ENCODE data around the gene CLRN1. TPM values are rescaled to one million over a fixed set of nuclear protein-coding genes. Genes with fewer than 3 reads are reported as not detected.

The CLRN1 gene
- polyA plus RNA-seq, 1 donor from 2014 or later: 0.27 TPM

GRCh38 chr3:150898046-150898754 is 74.3 kb downstream of the CLRN1 start:
- no peaks in the 10 kb centered on the region for H4K20me1 ChIP-seq (ENCODE audit: insufficient read depth)
- no peaks in the 10 kb centered on the region for H3K9me2 ChIP-seq (ENCODE audit: insufficient read depth, low read length)
- no peaks in the 10 kb centered on the region for H3K9me3 ChIP-seq (ENCODE audit: low read length)
- no peaks in the 10 kb centered on the region for H3F3A ChIP-seq (ENCODE audit: insufficient read depth, low read length, poor library complexity, severe bottlenecking)
- no peaks in the 10 kb centered on the region for H3K79me2 ChIP-seq (replicated peaks; ENCODE audit: insufficient read depth, low read length)
- no peak overlapping the region for H3K4me3 ChIP-seq (ENCODE audit: low read length)
- H2AFZ ChIP-seq (ENCODE audit: low read depth, low read length): no peak overlapping the region
- no peaks in the 10 kb centered on the region for H3K27me3 ChIP-seq (ENCODE audit: insufficient read depth, low read depth, low read length)
- H3K27ac ChIP-seq (ENCODE audit: low read length): no peak overlapping the region
- H3K36me3 ChIP-seq (ENCODE audit: insufficient read depth, low read length): no peaks in the 10 kb centered on the region
- no peak for TF ChIP-seq POLR2AphosphoS5 (IDR thresholded peaks at IDR 0.05)
- no peak for TF ChIP-seq EP300 (conservative IDR thresholded peaks at IDR 0.05; ENCODE audit: poor library complexity, severe bottlenecking)
- TF ChIP-seq CTCF (IDR thresholded peaks at IDR 0.05; ENCODE audit: poor library complexity, severe bottlenecking): no peak
- no peak overlapping the region for H3K4me2 ChIP-seq (ENCODE audit: low read length)
- no peak overlapping the region for H3K9ac ChIP-seq (ENCODE audit: low read length)

- no peak for TF ChIP-seq CTCF (IDR thresholded peaks at IDR 0.05; ENCODE audit: poor library complexity, severe bottlenecking)
- no peak for TF ChIP-seq RAD21 (conservative IDR thresholded peaks at IDR 0.05)
- TF ChIP-seq EP300 (conservative IDR thresholded peaks at IDR 0.05; ENCODE audit: poor library complexity, severe bottlenecking): no peak
- no peak for TF ChIP-seq SMC3 (conservative IDR thresholded peaks at IDR 0.05; ENCODE audit: poor library complexity)
- no peak for TF ChIP-seq POLR2AphosphoS5 (IDR thresholded peaks at IDR 0.05)
- TF ChIP-seq TAF1 (IDR thresholded peaks at IDR 0.05; ENCODE audit: low read depth): no peak
- TF ChIP-seq, protein P1, sequence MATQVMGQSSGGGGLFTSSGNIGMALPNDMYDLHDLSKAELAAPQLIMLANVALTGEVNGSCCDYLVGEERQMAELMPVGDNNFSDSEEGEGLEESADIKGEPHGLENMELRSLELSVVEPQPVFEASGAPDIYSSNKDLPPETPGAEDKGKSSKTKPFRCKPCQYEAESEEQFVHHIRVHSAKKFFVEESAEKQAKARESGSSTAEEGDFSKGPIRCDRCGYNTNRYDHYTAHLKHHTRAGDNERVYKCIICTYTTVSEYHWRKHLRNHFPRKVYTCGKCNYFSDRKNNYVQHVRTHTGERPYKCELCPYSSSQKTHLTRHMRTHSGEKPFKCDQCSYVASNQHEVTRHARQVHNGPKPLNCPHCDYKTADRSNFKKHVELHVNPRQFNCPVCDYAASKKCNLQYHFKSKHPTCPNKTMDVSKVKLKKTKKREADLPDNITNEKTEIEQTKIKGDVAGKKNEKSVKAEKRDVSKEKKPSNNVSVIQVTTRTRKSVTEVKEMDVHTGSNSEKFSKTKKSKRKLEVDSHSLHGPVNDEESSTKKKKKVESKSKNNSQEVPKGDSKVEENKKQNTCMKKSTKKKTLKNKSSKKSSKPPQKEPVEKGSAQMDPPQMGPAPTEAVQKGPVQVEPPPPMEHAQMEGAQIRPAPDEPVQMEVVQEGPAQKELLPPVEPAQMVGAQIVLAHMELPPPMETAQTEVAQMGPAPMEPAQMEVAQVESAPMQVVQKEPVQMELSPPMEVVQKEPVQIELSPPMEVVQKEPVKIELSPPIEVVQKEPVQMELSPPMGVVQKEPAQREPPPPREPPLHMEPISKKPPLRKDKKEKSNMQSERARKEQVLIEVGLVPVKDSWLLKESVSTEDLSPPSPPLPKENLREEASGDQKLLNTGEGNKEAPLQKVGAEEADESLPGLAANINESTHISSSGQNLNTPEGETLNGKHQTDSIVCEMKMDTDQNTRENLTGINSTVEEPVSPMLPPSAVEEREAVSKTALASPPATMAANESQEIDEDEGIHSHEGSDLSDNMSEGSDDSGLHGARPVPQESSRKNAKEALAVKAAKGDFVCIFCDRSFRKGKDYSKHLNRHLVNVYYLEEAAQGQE (IDR thresholded peaks at IDR 0.05; ENCODE audit: borderline replicate concordance): no peak
- TF ChIP-seq MXI1 (conservative IDR thresholded peaks at IDR 0.05; ENCODE audit: poor library complexity, severe bottlenecking): no peak
- no peak for TF ChIP-seq EZH2 (IDR thresholded peaks at IDR 0.05; ENCODE audit: borderline replicate concordance, insufficient read depth, low read length, poor library complexity, severe bottlenecking)
- no peak overlapping the region for H3K27ac ChIP-seq (ENCODE audit: low read length)
- no peak overlapping the region for H3K4me3 ChIP-seq (ENCODE audit: low read length)
- H3K79me2 ChIP-seq (replicated peaks; ENCODE audit: insufficient read depth, low read length): no peaks in the 10 kb centered on the region
- H2AFZ ChIP-seq (ENCODE audit: low read depth, low read length): no peak overlapping the region
- H3K36me3 ChIP-seq (ENCODE audit: insufficient read depth, low read length): no peaks in the 10 kb centered on the region
- H3K9me3 ChIP-seq (ENCODE audit: low read length): no peaks in the 10 kb centered on the region
- no peaks in the 10 kb centered on the region for H3K9me2 ChIP-seq (ENCODE audit: insufficient read depth, low read length)
- no peaks in the 10 kb centered on the region for H3K27me3 ChIP-seq (ENCODE audit: insufficient read depth, low read depth, low read length)
- H3K4me2 ChIP-seq (ENCODE audit: low read length): no peak overlapping the region
- H4K20me1 ChIP-seq (ENCODE audit: insufficient read depth): no peaks in the 10 kb centered on the region
- H3F3A ChIP-seq (ENCODE audit: insufficient read depth, low read length, poor library complexity, severe bottlenecking): no peaks in the 10 kb centered on the region
- no peak overlapping the region for H3K9ac ChIP-seq (ENCODE audit: low read length)
These were observed 74.9 kb downstream of the CLRN1 start for GRCh38 chr3:150897592-150897991.

Data from neural cell (in vitro differentiated cells).